Calu3 (cell line): ENCODE data around the gene ARID3B. TPM values are rescaled to one million over a fixed set of nuclear protein-coding genes. Genes with fewer than 3 reads are reported as not detected.

Experiments used
- BruUV-seq: library from RNA; stranded (reverse); fragments of 400-500 nt; replicated peaks from 2 replicates; lab custom pipeline; 2021; lab: Mats Ljungman, UMichigan
- CTCF ChIA-PET: fragments of 300-600 bp; sonication (Branson Sonifier 250); formaldehyde crosslinking; loops from one replicate; lab custom pipeline; 2022; ENCODE audit warnings: antibody characterized with exemption; lab: Charles Lee
- DNase-seq: peaks from one replicate; pipeline ENCODE4 v3.0.0; 2022
- H3K27ac Mint-ChIP-seq: one replicate; pipeline ENCODE4 v1.8.0; 2022; ENCODE audit warnings: mixed read lengths; ENCODE audit not compliant: unreplicated experiment
- H3K27me3 Mint-ChIP-seq: one replicate; pipeline ENCODE4 v1.8.0; 2022; ENCODE audit warnings: mixed read lengths; ENCODE audit not compliant: unreplicated experiment
- H3K36me3 Mint-ChIP-seq: one replicate; pipeline ENCODE4 v1.8.0; 2022; ENCODE audit warnings: mild to moderate bottlenecking, moderate library complexity, mixed read lengths; ENCODE audit not compliant: insufficient read depth, unreplicated experiment
- H3K4me1 Mint-ChIP-seq: one replicate; pipeline ENCODE4 v1.8.0; 2022; ENCODE audit warnings: mild to moderate bottlenecking, low read depth, mixed read lengths; ENCODE audit not compliant: unreplicated experiment
- H3K4me3 Mint-ChIP-seq: one replicate; pipeline ENCODE4 v1.8.0; 2022; ENCODE audit warnings: mild to moderate bottlenecking, low read depth, moderate library complexity, mixed read lengths; ENCODE audit not compliant: unreplicated experiment
- H3K9me3 Mint-ChIP-seq: one replicate; pipeline ENCODE4 v1.8.0; 2022; ENCODE audit warnings: low read depth, mixed read lengths; ENCODE audit not compliant: unreplicated experiment
- CTCF ChIP-seq: fragments of 200-600 bp; IDR thresholded peaks from one replicate; pipeline ENCODE4 v1.8.0; 2022; ENCODE audit warnings: antibody characterized with exemption; ENCODE audit not compliant: unreplicated experiment
- intact Hi-C: fragments of 100-400 bp; cut with micrococcal nuclease; formaldehyde crosslinking; loops from one replicate; pipeline ENCODE4 v1.10.0; 2022; ENCODE audit not compliant: unreplicated experiment
- total RNA-seq: library from RNA; stranded (reverse); gene quantifications from 2 replicates; pipeline ENCODE4 v1.2.3, GENCODE V29; 2022

The ARID3B gene
- total RNA-seq, 1 experiment from 2014 or later: 10.6 TPM

- no peak for TF ChIP-seq CTCF
- DNase-seq: peak; percentile 38
- intact Hi-C loops: loop anchor here (2.0 to 5.0 kb wide), 2 partner anchors 49 to 126 kb away; no protein-coding TSS in a partner anchor
- Mint-ChIP-seq H3K27ac (peak overlapping the region; percentile 46), H3K36me3 (peaks cover 20% of the 10 kb centered on the region), H3K4me1 (peaks cover 29% of the 10 kb centered on the region), H3K9me3 (no peaks in the 10 kb centered on the region), H3K4me3 (peak overlapping the region; percentile 33), H3K27me3 (no peaks in the 10 kb centered on the region)
- no TSS peak for BruUV-seq
- CTCF ChIA-PET: interaction anchor here (1.0 to 3.6 kb wide), 6 partner anchors 8 to 269 kb away, joined by 3 to 14 read pairs (median 6); no protein-coding TSS in a partner anchor
Observed at GRCh38 chr15:74642734-74643664, 102.0 kb downstream of the ARID3B start.

GRCh38 chr15:74643665-74644204 is 102.7 kb downstream of the ARID3B start:
- no TSS peak for BruUV-seq
- peak overlapping the region; percentile 46 for H3K27ac Mint-ChIP-seq
- intact Hi-C loops: loop anchor here (2.0 to 5.0 kb wide), 2 partner anchors 49 to 125 kb away; no protein-coding TSS in a partner anchor
- CTCF ChIA-PET: no interaction called here
- H3K27me3 Mint-ChIP-seq: no peaks in the 10 kb centered on the region
- no peak for TF ChIP-seq CTCF
- H3K36me3 Mint-ChIP-seq: peaks cover 17% of the 10 kb centered on the region
- DNase-seq: no peak
- H3K4me3 Mint-ChIP-seq: no peak overlapping the region
- peaks cover 29% of the 10 kb centered on the region for H3K4me1 Mint-ChIP-seq
- H3K9me3 Mint-ChIP-seq: no peaks in the 10 kb centered on the region

GRCh38 chr15:74646480-74646879 is 105.5 kb downstream of the ARID3B start:
- Mint-ChIP-seq H3K9me3 (no peaks in the 10 kb centered on the region), H3K27me3 (no peaks in the 10 kb centered on the region), H3K4me3 (no peak overlapping the region), H3K27ac (no peak overlapping the region), H3K36me3 (peaks cover 4% of the 10 kb centered on the region), H3K4me1 (peaks cover 49% of the 10 kb centered on the region)
- CTCF ChIA-PET: interaction anchor here (1.3 to 2.2 kb wide), 2 partner anchors 15 to 123 kb away, joined by 3 to 7 read pairs; no protein-coding TSS in a partner anchor
- BruUV-seq: no TSS peak
- TF ChIP-seq CTCF: no peak
- intact Hi-C loops: no loop called here
- no peak for DNase-seq

Other genes with a start within 250 kb of the ARID3B start
- gene CYP11A1, start 173.6 kb upstream of the ARID3B start, total RNA-seq: not detected in 2 replicates
- 67.6 and 74.8 TPM in 2 replicates for gene SEMA7A, start 107.3 kb upstream of the ARID3B start, total RNA-seq
- gene UBL7, start 80.1 kb upstream of the ARID3B start, total RNA-seq: 38.5 and 43.8 TPM in 2 replicates
- 89.2 and 93.5 TPM in 2 replicates for gene CLK3, start 74.6 kb downstream of the ARID3B start, total RNA-seq
- 65.1 and 70.1 TPM in 2 replicates for gene EDC3, start 154.8 kb downstream of the ARID3B start, total RNA-seq
- 3.0 and 3.4 TPM in 2 replicates for gene CYP1A1, start 184.3 kb downstream of the ARID3B start, total RNA-seq
- gene CYP1A2, start 207.6 kb downstream of the ARID3B start, total RNA-seq: not detected in 2 replicates
- 82.6 and 85.1 TPM in 2 replicates for gene CSK, start 240.9 kb downstream of the ARID3B start, total RNA-seq